CD14-positive monocyte (primary cell): Measurements from ENCODE around the gene FOXE3. TPM values are rescaled to one million over a fixed set of nuclear protein-coding genes. Genes with fewer than 3 reads are reported as not detected.
A peak's percentile ranks its signal among the peaks of the same experiment; 100 is the strongest.
"Not testable (repeated sequence)": the region's sequence is repeated elsewhere in the genome, so short reads cannot be mapped to it uniquely, and the experiment has no call there.

Experiments used
- DNase-seq, 3 donors: peaks; one replicate each; pipeline ENCODE4 v3.0.0-alpha.2; 2011 to 2022
- H2AFZ ChIP-seq: 2 replicates; pipeline ENCODE4 v1.6.0; 2012; ENCODE audit warnings: mild to moderate bottlenecking, low read depth, low read length, inconsistent platforms; ENCODE audit not compliant: insufficient read depth, poor library complexity, severe bottlenecking
- H3K27ac ChIP-seq, 2 donors: 1 replicate in 1 of 2; 2 replicates in 1 of 2; pipeline ENCODE4 v1.5.1; 2012 to 2013; ENCODE audit warnings: low read length in 2 of 2, control low read depth in 1 of 2, inconsistent platforms in 1 of 2, low read depth in 1 of 2, mild to moderate bottlenecking in 1 of 2
- H3K27me3 ChIP-seq, 2 donors: one replicate each; pipeline versions ENCODE4 v1.6.0 to v1.6.1; 2011 to 2013; ENCODE audit warnings: low read length in 2 of 2; ENCODE audit not compliant: control insufficient read depth in 2 of 2, insufficient read depth in 2 of 2
- H3K36me3 ChIP-seq, 2 donors: replicated peaks in 1 of 2; 1 replicate in 1 of 2; 2 replicates in 1 of 2; pipeline versions ENCODE4 v1.5.1 to v1.6.1; 2012 to 2013; ENCODE audit warnings: low read length in 2 of 2, control low read depth in 1 of 2, inconsistent platforms in 1 of 2, mild to moderate bottlenecking in 1 of 2; ENCODE audit not compliant: insufficient read depth in 2 of 2, control insufficient read depth in 1 of 2
- H3K4me1 ChIP-seq, 2 donors: 1 replicate in 1 of 2; 2 replicates in 1 of 2; pipeline versions ENCODE4 v1.5.1 to v1.6.1; 2012 to 2013; ENCODE audit warnings: low read length in 2 of 2, control low read depth in 1 of 2, inconsistent platforms in 1 of 2, mild to moderate bottlenecking in 1 of 2, moderate library complexity in 1 of 2; ENCODE audit not compliant: insufficient read depth in 2 of 2, control insufficient read depth in 1 of 2
- H3K4me2 ChIP-seq: replicated peaks from 2 replicates; pipeline ENCODE3; 2012; ENCODE audit warnings: low read length, moderate library complexity, mild to moderate bottlenecking; ENCODE audit not compliant: poor library complexity, severe bottlenecking; ENCODE audit errors: extremely low read depth
- H3K4me3 ChIP-seq, 3 experiments: fragments of 200-600 bp in 1 of 3; sonication (generic) in 1 of 3; replicated peaks in 1 of 3; 1 replicate in 2 of 3; 2 replicates in 1 of 3; pipeline ENCODE4 v1.5.1; 2011 to 2013; ENCODE audit warnings: low read length in 3 of 3, mild to moderate bottlenecking in 3 of 3, control low read depth in 2 of 3, low read depth in 2 of 3, inconsistent platforms in 1 of 3, moderate library complexity in 1 of 3
- H3K79me2 ChIP-seq: 2 replicates; pipeline ENCODE4 v1.6.0; 2012; ENCODE audit warnings: mild to moderate bottlenecking, control low read depth, inconsistent platforms, low read length, moderate library complexity; ENCODE audit not compliant: insufficient read depth
- H3K9ac ChIP-seq: 2 replicates; pipeline ENCODE4 v1.6.0; 2017; ENCODE audit warnings: low read length, mild to moderate bottlenecking; ENCODE audit not compliant: insufficient read depth, poor library complexity, severe bottlenecking
- H3K9me3 ChIP-seq, 2 donors: replicated peaks in 1 of 2; 1 replicate in 1 of 2; 2 replicates in 1 of 2; pipeline versions ENCODE4 v1.5.1 to v1.6.1; 2012 to 2013; ENCODE audit warnings: low read length in 2 of 2, control low read depth in 1 of 2; ENCODE audit not compliant: control insufficient read depth in 1 of 2, insufficient read depth in 1 of 2
- H4K20me1 ChIP-seq: 2 replicates; pipeline ENCODE4 v1.6.0; 2012; ENCODE audit warnings: mild to moderate bottlenecking, low read length, control low read depth, moderate library complexity; ENCODE audit not compliant: insufficient read depth
- H3K27ac Mint-ChIP-seq, 7 donors: one replicate each; pipeline ENCODE4 v1.8.0; 2020; ENCODE audit warnings: mild to moderate bottlenecking in 7 of 7, mixed read lengths in 7 of 7, moderate library complexity in 6 of 7, inconsistent platforms in 2 of 7
- H3K27me3 Mint-ChIP-seq, 3 donors: one replicate each; pipeline ENCODE4 v1.8.0; 2021 to 2022; ENCODE audit warnings: low read depth in 3 of 3, mild to moderate bottlenecking in 3 of 3, mixed read lengths in 3 of 3, moderate library complexity in 3 of 3, inconsistent platforms in 1 of 3
- H3K36me3 Mint-ChIP-seq, 2 donors: one replicate each; pipeline ENCODE4 v1.8.0; 2020; ENCODE audit warnings: mixed read lengths in 2 of 2, inconsistent platforms in 1 of 2, mild to moderate bottlenecking in 1 of 2
- H3K4me1 Mint-ChIP-seq: one replicate; pipeline ENCODE4 v1.8.0; 2020; ENCODE audit warnings: mild to moderate bottlenecking, mixed read lengths
- H3K4me3 Mint-ChIP-seq, 2 donors: one replicate each; pipeline ENCODE4 v1.8.0; 2020; ENCODE audit warnings: mild to moderate bottlenecking in 2 of 2, mixed read lengths in 2 of 2, moderate library complexity in 1 of 2
- H3K9me3 Mint-ChIP-seq, 7 donors: one replicate each; pipeline ENCODE4 v1.8.0; 2020 to 2022; ENCODE audit warnings: mixed read lengths in 7 of 7, mild to moderate bottlenecking in 6 of 7, moderate library complexity in 6 of 7, inconsistent platforms in 2 of 7
- CTCF ChIP-seq: fragments of 200-600 bp; IDR thresholded peaks from one replicate; pipeline ENCODE4 v1.8.0; 2022; ENCODE audit warnings: antibody characterized with exemption, mild to moderate bottlenecking
- WGBS: methylation state at CpG from one replicate; pipeline ENCODE4 v1.1.5; 2013; ENCODE audit warnings: missing lambda C conversion rate; ENCODE audit not compliant: insufficient coverage; 5-methylcytosine and 5-hydroxymethylcytosine counted together
- intact Hi-C, 2 donors: fragments of 100-400 bp; cut with micrococcal nuclease; formaldehyde crosslinking; loops; one replicate each; pipeline versions ENCODE4 v1.15.0 to v1.15.1; 2023
- polyA plus RNA-seq, 3 donors: library from polyadenylated mRNA; depleted of rRNA in 1 of 3; unstranded in 2 of 3; stranded (reverse) in 1 of 3; fragments of 300-500 nt in 2 of 3; fragments of >200 nt in 1 of 3; fragmentation: Illumina TruSeq in 2 of 3; gene quantifications; 1 replicate in 2 of 3; 2 replicates in 1 of 3; pipeline ENCODE4 v1.2.3, GENCODE V29; 2012 to 2021

FOXE3 gene
- polyA plus RNA-seq, 3 donors, result not detected

GRCh38 chr1:47456250-47456649 is 40.2 kb downstream of the FOXE3 start:
- H3K4me1 ChIP-seq, result no peaks in the 10 kb centered on the region
- H3K4me3 Mint-ChIP-seq, result peak overlapping the region in 1 of 2 donors; percentile 40
- H3K27me3 Mint-ChIP-seq, result peaks cover 41 to 70% (median 57%) of the 10 kb centered on the region in 3 donors
- H3K4me2 ChIP-seq, result no peak overlapping the region
- H3K9me3 ChIP-seq, result no peaks in the 10 kb centered on the region
- H3K9me3 Mint-ChIP-seq, result peaks cover 0 to 5% (median 0%) of the 10 kb centered on the region in 7 donors
- H2AFZ ChIP-seq, result no peak overlapping the region
- no CpG with 5 or more reads among the region's 4 CpGs for WGBS
- no peaks in the 10 kb centered on the region for H3K36me3 ChIP-seq
- no peaks in the 10 kb centered on the region for H3K79me2 ChIP-seq
- peaks cover 36 to 37% of the 10 kb centered on the region in 2 donors for H3K27me3 ChIP-seq
- H3K36me3 Mint-ChIP-seq, result no peaks in the 10 kb centered on the region
- no peaks in the 10 kb centered on the region for H3K4me1 Mint-ChIP-seq
- H3K27ac Mint-ChIP-seq, result no peak overlapping the region
- no peak overlapping the region for H3K27ac ChIP-seq
- H3K4me3 ChIP-seq, result no peak overlapping the region
- H4K20me1 ChIP-seq, result no peaks in the 10 kb centered on the region
- no peak overlapping the region for H3K9ac ChIP-seq
- intact Hi-C loops, result no loop called here
- TF ChIP-seq CTCF, result no peak
- DNase-seq, result no peak

DNA sequence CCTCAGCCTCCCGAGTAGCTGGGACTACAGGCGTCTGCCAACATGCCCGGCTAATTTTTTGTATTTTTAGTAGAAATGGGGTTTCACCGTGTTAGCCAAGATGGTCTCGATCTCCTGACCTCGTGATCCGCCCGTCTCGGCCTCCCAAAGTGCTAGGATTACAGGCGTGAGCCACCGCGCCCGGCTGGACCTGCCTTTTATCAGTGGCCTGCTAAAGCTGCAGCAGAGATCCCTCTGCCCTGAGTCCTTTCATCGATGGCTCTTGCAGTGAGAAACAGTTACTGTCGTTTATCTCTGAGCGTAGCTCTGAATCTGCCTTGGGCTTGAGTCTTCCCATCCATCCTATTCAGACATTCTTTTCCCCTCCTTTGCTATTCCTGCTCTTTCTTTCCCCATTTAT is 41.5 kb downstream of the FOXE3 start:
- H3K4me3 ChIP-seq, H3K4me2 ChIP-seq, H3K4me1 ChIP-seq, H3K36me3 ChIP-seq, H3K9me3 Mint-ChIP-seq, H3K4me1 Mint-ChIP-seq, H3K36me3 Mint-ChIP-seq, H2AFZ ChIP-seq, H3K79me2 ChIP-seq, H3K27ac ChIP-seq, H4K20me1 ChIP-seq, intact Hi-C loops, DNase-seq, H3K9me3 ChIP-seq, H3K9ac ChIP-seq: not testable (repeated sequence)
- Mint-ChIP-seq H3K27ac (peak overlapping the region in 1 of 7 donors; percentile 55), H3K27me3 (peaks cover 33 to 66% (median 52%) of the 10 kb centered on the region in 3 donors), H3K4me3 (peak overlapping the region in 1 of 2 donors; percentile 31)
- peaks cover 33 to 36% of the 10 kb centered on the region in 2 donors for H3K27me3 ChIP-seq
- 91% methylated on average over 10 of the region's 16 CpGs for WGBS
